Stomach smooth muscle (tissue), 2 donors: ENCODE data around the gene RAB40C.

Source experiments
- H3K27ac ChIP-seq: one replicate; pipeline ENCODE4 v1.7.0; 2013; ENCODE audit warnings: mild to moderate bottlenecking, low read length, inconsistent platforms
- H3K27me3 ChIP-seq, 2 donors: one replicate each; pipeline ENCODE4 v1.7.0; 2013; ENCODE audit warnings: low read length in 2 of 2; ENCODE audit not compliant: insufficient read depth in 2 of 2, control insufficient read depth in 1 of 2
- H3K36me3 ChIP-seq, 2 donors: one replicate each; pipeline ENCODE4 v1.7.0; 2013; ENCODE audit warnings: low read length in 2 of 2; ENCODE audit not compliant: control insufficient read depth in 2 of 2, insufficient read depth in 2 of 2
- H3K4me1 ChIP-seq: one replicate; pipeline ENCODE4 v1.7.0; 2013; ENCODE audit warnings: low read length; ENCODE audit not compliant: control insufficient read depth, insufficient read depth
- H3K4me3 ChIP-seq, 2 donors: one replicate each; pipeline ENCODE4 v1.7.0; 2013; ENCODE audit warnings: low read length in 2 of 2
- H3K9ac ChIP-seq, 2 donors: one replicate each; pipeline ENCODE4 v1.7.0; 2013; ENCODE audit warnings: low read length in 2 of 2, mild to moderate bottlenecking in 1 of 2
- H3K9me3 ChIP-seq, 2 donors: one replicate each; pipeline ENCODE4 v1.7.0; 2013; ENCODE audit warnings: low read length in 2 of 2; ENCODE audit not compliant: control insufficient read depth in 2 of 2
- donor health status: healthy.
- donor health status: Pancreatic carcinoma.

Gene RAB40C, protein sequence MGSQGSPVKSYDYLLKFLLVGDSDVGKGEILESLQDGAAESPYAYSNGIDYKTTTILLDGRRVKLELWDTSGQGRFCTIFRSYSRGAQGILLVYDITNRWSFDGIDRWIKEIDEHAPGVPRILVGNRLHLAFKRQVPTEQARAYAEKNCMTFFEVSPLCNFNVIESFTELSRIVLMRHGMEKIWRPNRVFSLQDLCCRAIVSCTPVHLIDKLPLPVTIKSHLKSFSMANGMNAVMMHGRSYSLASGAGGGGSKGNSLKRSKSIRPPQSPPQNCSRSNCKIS

DNA sequence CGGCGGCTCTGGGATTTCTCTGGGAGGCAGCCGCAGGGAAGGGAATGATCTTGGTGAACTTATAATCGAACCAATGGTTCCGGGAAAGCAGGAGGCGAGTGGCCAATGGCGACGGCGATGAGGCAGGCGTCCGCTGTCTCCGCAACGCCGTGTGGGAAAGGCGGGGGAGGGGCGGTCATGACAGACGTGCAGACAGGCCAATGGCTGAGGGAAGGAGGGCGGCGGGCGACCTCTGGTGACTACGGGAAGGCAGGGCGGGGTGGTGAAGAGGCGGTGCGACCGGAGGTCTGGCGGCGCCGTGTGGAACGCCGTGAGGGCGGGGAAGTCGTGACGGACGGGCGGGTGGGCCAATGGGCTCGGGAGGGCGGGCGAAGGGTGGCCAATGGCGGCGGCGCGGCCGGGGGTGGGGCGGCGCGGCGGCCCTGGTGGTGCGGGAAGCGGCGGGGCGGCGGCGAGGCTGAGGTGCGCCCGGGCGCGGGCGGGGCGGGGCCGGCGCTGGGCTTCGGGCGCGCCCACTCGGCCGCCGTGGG is at the start of gene RAB40C:
Gene RAB40C (plus strand): TSS at position 409 of the 530 bp plus-strand sequence. CDS start 226 bp downstream, outside the sequence.
- H3K27ac ChIP-seq = peak within 1 kb of the TSS; percentile 85
- peak within 1 kb of the TSS; percentile 80 to 90 for H3K4me3 ChIP-seq
- no peaks in the 10 kb centered on the region for H3K9me3 ChIP-seq
- H3K9ac ChIP-seq = peak within 1 kb of the TSS; percentile 82 to 84
- peaks cover 0 to 6% of the 10 kb centered on the region in 2 donors for H3K27me3 ChIP-seq
- H3K36me3 ChIP-seq = peaks cover 0 to 5% of the 10 kb centered on the region in 2 donors
- H3K4me1 ChIP-seq = peaks cover 52% of the 10 kb centered on the region

DNA sequence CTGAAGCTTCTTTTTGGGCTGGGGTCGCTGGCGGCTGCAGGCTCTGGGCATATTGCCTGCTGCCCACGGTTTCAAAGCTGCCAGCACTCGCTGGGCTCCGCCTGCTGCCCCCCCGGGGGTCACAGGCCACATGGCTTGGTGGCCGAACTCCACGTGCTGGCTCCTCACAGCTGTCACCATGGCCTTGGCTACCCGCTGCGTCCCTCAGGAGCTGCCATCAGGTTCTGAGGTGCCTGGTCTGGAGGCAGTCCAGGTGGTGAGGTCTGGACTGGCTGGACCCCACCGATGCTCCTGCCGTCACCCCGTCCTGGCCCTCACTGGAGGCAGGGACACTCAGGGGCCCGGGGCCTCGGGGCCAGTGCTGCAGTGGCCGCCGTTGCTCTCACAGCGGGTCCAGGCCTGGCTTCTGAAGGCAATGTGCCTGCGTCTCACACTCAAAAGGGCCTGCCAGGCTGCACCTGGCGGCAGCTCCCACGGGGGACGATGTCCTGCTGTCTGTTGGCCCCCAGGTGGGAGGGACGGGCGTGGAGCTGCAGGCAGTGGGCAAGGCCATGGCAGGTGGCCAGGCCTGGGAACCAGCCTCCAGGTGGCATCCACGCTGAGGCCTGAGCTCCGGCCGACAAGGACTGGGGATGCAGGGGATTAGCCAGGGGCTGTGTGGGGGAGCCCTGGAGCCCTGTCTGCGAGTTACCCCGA is 49.1 kb upstream of the RAB40C start:
- Histone ChIP-seq H3K27ac (no peak overlapping the region), H3K4me1 (no peaks in the 10 kb centered on the region), H3K9me3 (no peaks in the 10 kb centered on the region), H3K4me3 (no peak overlapping the region), H3K36me3 (peaks cover 3 to 5% of the 10 kb centered on the region in 2 donors), H3K27me3 (no peaks in the 10 kb centered on the region), H3K9ac (no peak overlapping the region)

GRCh38 chr16:543301-544164 is 46.3 kb upstream of the RAB40C start:
- H3K27ac ChIP-seq = no peak overlapping the region

GRCh38 chr16:544517-544916 is 45.3 kb upstream of the RAB40C start:
- no peak overlapping the region for H3K27ac ChIP-seq
- no peak overlapping the region for H3K9ac ChIP-seq
- H3K4me1 ChIP-seq = no peaks in the 10 kb centered on the region
- no peaks in the 10 kb centered on the region for H3K27me3 ChIP-seq
- no peak overlapping the region for H3K4me3 ChIP-seq
- H3K9me3 ChIP-seq = no peaks in the 10 kb centered on the region
- peaks cover 0 to 2% of the 10 kb centered on the region in 2 donors for H3K36me3 ChIP-seq

More at GRCh38 chr16:543301-544164, 46.3 kb upstream of the RAB40C start:
- H3K36me3 ChIP-seq = peaks cover 0 to 2% of the 10 kb centered on the region in 2 donors
- no peaks in the 10 kb centered on the region for H3K27me3 ChIP-seq
- no peaks in the 10 kb centered on the region for H3K4me1 ChIP-seq
- no peak overlapping the region for H3K4me3 ChIP-seq
- no peaks in the 10 kb centered on the region for H3K9me3 ChIP-seq
- no peak overlapping the region for H3K9ac ChIP-seq

DNA sequence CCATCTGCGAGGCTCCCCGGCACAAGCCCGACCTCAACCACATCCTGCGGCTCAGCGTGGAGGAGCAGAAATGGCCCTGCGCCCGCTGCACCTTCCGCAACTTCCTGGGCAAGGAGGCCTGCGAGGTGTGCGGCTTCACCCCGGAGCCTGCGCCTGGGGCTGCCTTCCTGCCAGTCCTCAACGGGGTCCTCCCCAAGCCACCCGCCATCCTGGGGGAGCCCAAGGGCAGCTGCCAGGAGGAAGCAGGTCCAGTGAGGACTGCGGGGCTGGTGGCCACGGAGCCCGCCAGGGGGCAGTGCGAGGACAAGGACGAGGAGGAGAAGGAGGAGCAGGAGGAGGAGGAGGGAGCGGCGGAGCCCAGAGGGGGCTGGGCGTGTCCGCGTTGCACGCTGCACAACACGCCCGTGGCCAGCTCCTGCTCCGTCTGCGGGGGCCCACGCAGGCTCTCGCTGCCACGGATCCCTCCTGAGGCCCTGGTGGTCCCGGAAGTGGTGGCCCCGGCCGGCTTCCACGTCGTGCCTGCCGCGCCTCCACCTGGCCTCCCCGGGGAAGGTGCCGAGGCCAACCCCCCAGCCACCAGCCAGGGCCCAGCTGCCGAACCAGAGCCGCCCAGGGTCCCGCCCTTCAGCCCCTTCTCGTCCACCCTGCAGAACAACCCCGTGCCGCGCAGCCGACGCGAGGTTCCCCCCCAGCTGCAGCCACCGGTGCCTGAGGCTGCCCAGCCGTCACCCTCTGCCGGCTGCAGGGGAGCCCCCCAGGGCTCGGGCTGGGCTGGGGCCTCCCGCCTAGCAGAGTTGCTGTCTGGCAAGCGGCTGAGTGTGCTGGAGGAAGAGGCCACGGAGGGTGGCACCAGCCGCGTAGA is 42.7 kb upstream of the RAB40C start:
- no peak overlapping the region for H3K27ac ChIP-seq
- no peak overlapping the region for H3K9ac ChIP-seq
- no peaks in the 10 kb centered on the region for H3K4me1 ChIP-seq
- H3K4me3 ChIP-seq = no peak overlapping the region
- H3K27me3 ChIP-seq = no peaks in the 10 kb centered on the region
- H3K36me3 ChIP-seq = peaks cover 0 to 5% of the 10 kb centered on the region in 2 donors
- H3K9me3 ChIP-seq = no peaks in the 10 kb centered on the region

DNA sequence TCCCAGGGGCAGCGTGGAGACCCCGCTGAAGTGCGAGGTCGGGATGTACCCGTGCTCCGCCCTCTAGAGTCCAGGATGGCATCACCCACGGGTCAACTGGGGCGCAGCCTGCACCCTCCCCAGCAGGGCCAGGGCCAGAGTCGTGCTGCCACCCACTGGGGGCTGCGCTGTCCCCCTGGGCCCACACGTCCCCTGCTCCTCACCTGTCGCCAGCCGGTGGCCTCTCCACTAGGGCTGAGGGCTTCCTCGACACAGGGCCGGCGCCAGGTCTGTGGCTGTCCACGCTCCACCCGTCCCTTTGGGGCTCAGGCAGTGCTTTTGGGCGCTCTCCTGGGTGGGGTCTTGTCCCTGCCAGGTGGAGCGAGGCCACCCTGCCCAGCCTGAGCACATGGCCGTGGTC is 41.3 kb upstream of the RAB40C start:
- H3K36me3 ChIP-seq = peaks cover 0 to 5% of the 10 kb centered on the region in 2 donors

DNA sequence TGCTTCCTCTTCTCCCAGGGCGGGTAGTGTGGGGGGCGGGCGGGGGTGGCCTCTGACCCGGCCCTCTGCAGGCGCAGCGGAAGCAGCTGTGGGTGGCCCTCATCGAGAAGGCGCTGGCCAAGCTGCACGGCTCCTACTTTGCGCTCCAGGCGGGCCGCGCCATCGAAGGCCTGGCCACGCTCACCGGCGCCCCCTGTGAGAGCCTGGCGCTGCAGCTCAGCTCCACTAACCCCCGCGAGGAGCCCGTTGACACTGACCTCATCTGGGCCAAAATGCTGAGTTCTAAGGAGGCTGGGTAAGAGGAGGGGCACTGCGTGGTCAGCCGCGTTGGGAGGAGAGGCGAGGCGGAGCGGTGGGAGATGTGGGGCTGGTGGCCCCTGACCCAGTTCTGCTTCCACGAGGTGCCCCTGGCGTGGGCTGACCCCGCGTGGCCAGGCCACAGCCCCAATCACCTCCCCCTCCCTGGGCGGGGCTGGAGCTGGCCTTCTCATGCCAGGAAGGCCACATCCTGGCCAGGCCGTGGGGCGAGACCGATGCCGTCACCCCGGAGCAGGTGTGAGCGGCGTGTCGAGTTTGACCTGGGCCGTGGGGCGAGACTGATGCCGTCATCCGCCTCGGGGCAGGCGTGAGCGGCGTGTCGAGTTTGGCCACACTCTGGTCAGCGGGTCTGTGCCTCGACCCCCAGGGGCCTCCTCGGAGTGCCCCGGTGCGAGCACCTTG is 40.2 kb upstream of the RAB40C start:
- Histone ChIP-seq H3K36me3 (peaks cover 0 to 5% of the 10 kb centered on the region in 2 donors), H3K9me3 (no peaks in the 10 kb centered on the region), H3K27ac (no peak overlapping the region), H3K9ac (no peak overlapping the region), H3K4me1 (no peaks in the 10 kb centered on the region), H3K4me3 (no peak overlapping the region), H3K27me3 (no peaks in the 10 kb centered on the region)

More for the DNA sequence above, 41.3 kb upstream of the RAB40C start:
- Histone ChIP-seq H3K27me3 (no peaks in the 10 kb centered on the region), H3K9me3 (no peaks in the 10 kb centered on the region), H3K4me1 (no peaks in the 10 kb centered on the region), H3K27ac (no peak overlapping the region), H3K9ac (no peak overlapping the region), H3K4me3 (no peak overlapping the region)

DNA sequence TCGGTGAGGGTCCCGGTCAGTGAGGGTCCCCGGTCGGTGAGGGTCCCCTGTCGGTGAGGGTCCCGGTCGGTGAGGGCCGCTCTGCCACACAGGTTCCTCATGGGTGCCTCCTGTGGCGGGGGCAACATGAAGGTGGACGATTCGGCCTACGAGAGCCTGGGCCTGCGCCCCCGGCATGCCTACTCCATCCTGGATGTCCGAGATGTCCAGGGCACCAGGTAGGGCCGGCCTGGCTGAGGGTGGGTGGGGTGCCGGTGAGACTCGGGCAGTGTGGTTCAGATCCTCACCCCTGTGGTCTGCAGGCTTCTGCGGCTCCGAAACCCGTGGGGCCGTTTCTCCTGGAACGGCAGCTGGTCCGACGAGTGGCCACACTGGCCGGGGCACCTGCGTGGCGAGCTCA is 38.7 kb upstream of the RAB40C start:
- Histone ChIP-seq H3K27ac (no peak overlapping the region), H3K27me3 (no peaks in the 10 kb centered on the region), H3K4me1 (no peaks in the 10 kb centered on the region), H3K9ac (no peak overlapping the region), H3K4me3 (no peak overlapping the region), H3K9me3 (no peaks in the 10 kb centered on the region), H3K36me3 (peaks cover 0 to 5% of the 10 kb centered on the region in 2 donors)

DNA sequence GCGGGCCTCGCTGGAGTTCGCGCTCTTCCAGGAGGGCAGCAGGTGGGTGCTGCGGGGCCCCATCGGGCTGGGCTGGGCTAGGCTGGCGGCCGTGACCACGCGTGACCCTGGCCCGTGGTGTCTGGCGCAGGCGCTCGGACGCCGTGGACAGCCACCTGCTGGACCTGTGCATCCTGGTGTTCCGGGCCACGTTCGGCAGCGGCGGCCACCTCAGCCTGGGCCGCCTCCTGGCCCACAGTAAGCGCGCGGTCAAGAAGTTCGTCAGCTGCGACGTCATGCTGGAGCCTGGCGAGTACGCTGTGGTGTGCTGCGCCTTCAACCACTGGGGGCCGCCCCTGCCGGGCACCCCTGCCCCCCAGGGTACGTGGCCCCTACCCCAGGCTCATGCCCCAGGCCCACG is 37.7 kb upstream of the RAB40C start:
- H3K9ac ChIP-seq = no peak overlapping the region
- H3K4me1 ChIP-seq = no peaks in the 10 kb centered on the region
- H3K27ac ChIP-seq = no peak overlapping the region
- no peaks in the 10 kb centered on the region for H3K9me3 ChIP-seq
- no peaks in the 10 kb centered on the region for H3K27me3 ChIP-seq
- no peak overlapping the region for H3K4me3 ChIP-seq
- H3K36me3 ChIP-seq = peaks cover 0 to 5% of the 10 kb centered on the region in 2 donors
